Measurements from ENCODE around the gene FAM171A1.
"Not testable (repeated sequence)": the region's sequence is repeated elsewhere in the genome, so short reads cannot be mapped to it uniquely, and the experiment has no call there.

Gene FAM171A1

DNA sequence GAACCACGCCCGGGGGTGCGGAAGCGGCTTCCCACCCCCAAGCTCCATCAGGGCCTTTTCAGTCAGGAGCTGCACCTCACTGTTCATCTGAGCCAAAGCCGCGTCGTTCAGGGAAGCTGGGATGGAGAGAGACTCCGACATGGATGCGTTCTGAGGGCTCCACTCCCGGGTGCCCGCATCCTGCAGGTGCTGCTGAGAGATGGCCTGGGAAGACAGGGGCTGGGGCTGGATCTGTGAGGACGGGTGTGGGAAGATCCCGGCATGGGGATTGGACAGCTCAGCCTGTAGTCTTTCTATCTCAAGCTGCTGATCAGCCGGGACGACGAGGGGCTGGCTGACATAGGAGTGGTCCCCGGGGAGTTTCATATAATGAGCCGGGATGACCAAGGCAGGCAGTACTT is 157.6 kb downstream of the FAM171A1 start:
- no peak for DNase-seq (ENCODE audit: low read depth)
- TF ChIP-seq, protein P1, sequence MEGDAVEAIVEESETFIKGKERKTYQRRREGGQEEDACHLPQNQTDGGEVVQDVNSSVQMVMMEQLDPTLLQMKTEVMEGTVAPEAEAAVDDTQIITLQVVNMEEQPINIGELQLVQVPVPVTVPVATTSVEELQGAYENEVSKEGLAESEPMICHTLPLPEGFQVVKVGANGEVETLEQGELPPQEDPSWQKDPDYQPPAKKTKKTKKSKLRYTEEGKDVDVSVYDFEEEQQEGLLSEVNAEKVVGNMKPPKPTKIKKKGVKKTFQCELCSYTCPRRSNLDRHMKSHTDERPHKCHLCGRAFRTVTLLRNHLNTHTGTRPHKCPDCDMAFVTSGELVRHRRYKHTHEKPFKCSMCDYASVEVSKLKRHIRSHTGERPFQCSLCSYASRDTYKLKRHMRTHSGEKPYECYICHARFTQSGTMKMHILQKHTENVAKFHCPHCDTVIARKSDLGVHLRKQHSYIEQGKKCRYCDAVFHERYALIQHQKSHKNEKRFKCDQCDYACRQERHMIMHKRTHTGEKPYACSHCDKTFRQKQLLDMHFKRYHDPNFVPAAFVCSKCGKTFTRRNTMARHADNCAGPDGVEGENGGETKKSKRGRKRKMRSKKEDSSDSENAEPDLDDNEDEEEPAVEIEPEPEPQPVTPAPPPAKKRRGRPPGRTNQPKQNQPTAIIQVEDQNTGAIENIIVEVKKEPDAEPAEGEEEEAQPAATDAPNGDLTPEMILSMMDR (IDR thresholded peaks at IDR 0.05; ENCODE audit: control insufficient read depth, extremely low read depth, insufficient read depth) = no peak
- H3K4me3 ChIP-seq (ENCODE audit: low read depth, low read length) = no peak overlapping the region

DNA sequence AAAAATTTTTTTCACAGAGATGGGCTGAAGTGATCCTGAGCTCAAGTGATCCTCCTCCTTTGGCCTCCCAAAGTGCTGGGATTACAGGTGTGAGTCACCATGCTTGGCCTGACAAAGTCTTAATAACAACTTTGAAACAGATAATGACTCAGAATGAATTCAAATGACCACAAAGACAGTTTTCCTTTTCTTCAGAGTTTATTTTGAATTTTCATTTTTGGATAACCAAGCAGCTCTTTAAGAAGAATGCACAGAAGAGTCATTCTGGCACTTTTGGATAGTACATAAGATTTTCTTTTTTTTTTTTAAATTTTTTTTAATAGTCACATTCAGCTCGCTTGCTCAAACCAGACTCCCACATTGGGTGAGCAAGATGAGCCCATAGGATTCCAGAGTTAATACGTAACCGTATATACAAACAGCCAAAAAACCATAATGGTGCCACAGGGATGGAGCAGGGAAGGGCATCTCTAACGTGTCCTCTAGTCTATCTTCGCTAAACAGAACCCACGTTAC is 159.6 kb downstream of the FAM171A1 start:
- TF ChIP-seq, protein P1 (IDR thresholded peaks at IDR 0.05; ENCODE audit: control insufficient read depth, extremely low read depth, insufficient read depth) = no peak
- no peak overlapping the region for H3K4me3 ChIP-seq (ENCODE audit: low read depth, low read length)
- DNase-seq (ENCODE audit: low read depth) = no peak

DNA sequence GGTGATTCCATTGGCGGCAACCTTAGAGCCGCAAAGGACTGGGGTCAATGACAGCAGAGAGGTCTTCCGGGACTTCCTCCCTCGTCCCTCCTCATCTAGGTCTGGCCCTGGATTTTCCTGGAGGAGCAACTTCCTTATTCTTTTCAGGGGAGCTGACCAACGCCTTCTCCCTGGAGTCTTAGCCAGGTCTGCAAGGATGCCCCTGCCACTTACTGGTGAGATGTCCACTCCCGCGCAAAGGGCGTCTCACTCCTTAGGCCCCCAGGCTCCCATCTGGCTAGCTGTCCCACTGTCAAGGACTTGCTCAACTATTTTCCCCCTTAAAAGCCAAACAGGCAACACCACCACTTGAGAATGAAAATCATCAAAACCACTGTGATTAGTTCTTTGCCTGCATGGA is 160.6 kb downstream of the FAM171A1 start:
- no peak overlapping the region for H3K4me3 ChIP-seq (ENCODE audit: low read depth, low read length)
- DNase-seq (ENCODE audit: low read depth) = no peak
- TF ChIP-seq, protein P1 (IDR thresholded peaks at IDR 0.05; ENCODE audit: control insufficient read depth, extremely low read depth, insufficient read depth) = no peak

DNA sequence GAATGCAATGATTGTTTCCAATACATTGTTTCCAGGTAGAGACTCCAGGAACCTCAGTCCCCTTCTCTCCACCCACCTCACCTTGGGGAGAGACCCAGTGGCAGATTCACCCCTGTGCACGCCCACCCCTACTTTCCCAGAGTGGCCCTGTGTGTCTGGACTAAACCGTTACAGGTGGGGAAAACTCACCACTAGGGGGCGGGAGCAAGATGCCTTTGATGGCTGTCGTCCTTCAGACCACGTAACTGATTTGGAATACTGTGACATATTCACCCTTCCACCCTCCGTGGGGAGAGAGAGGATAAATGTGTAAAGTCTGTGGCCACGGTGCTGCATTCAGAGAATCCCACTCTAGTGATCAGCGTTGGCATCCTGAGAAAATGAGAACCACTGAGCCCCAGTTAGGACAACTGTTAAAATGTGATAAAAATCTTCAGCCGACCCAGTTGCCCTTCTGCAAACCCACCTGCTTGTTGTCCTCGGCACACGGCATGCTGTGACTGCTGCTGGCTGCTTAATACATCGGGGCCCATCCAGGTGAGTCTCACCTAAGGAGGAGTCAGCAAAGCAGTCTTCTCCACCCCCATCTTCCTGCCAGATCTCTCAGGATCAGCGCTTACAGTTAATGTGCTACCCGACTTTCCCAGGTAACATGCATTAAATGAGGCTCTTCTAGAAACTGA is 161.1 kb downstream of the FAM171A1 start:
- peak; percentile 17 for DNase-seq (ENCODE audit: low read depth)
- no peak overlapping the region for H3K4me3 ChIP-seq (ENCODE audit: low read depth, low read length)

DNA sequence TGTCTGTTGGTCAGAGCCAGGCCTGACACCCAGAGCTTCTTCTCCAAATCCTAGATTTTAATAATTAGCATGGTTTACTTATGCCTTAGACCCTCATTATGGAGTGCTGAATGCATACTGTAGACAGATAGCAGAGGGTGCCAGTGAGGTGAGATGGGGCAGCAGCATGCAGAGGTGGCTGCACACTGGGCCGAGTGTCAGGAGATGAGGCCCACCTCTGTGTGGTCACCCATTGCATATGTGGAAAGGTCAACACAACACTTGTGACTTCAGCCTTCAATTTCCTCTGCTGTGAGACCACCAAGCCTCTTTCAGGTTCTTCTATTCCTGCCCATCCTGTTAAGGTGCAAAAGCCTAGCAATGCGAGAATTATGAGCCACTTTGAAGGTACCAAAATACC is 162.9 kb downstream of the FAM171A1 start:
- no peak for DNase-seq (ENCODE audit: low read depth)
- TF ChIP-seq, protein P1 (IDR thresholded peaks at IDR 0.05; ENCODE audit: control insufficient read depth, extremely low read depth, insufficient read depth) = no peak

More for the DNA sequence above, 161.1 kb downstream of the FAM171A1 start:
- TF ChIP-seq, protein P1 (IDR thresholded peaks at IDR 0.05; ENCODE audit: control insufficient read depth, extremely low read depth, insufficient read depth) = peak; percentile 87

DNA sequence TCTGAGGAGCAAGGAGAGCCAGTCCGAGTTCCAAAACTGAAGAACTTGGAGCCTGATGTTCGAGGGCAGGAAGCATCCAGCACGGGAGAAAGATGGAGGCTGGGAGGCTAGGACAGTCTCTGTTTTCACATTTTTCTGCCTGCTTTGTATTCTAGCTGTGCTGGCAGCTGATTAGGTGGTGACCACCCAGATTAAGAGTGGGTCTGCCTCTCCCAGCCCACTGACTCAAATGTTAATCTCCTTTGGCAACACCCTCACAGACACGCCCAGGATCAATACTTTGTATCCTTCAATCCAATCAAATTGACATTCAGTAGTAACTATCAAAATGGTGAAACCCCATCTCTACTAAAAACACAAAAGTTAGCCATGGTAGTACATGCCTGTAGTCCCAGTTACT is 163.7 kb downstream of the FAM171A1 start:
- not testable (repeated sequence) for DNase-seq (ENCODE audit: low read depth); H3K4me3 ChIP-seq (ENCODE audit: low read depth, low read length)

More for the DNA sequence above, 162.9 kb downstream of the FAM171A1 start:
- no peak overlapping the region for H3K4me3 ChIP-seq (ENCODE audit: low read depth, low read length)

DNA sequence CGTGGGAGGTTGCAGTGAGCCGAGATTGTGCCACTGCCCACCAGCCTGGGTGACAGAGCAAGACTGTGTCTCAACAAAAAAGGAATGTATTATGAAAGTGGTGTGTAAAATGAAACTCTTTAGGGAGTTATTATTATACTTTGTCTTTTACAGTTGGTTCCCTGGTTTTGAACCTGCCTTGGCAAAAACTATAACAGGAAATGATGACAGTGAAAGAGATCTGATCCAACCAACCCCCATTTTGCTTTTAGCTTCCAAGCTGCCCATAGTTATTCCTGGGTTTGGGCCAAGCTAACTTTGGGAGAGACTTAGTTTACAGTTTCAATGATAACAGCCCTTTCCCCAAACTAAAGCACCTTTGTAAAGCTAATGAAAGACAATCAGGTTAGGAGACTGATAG is 168.4 kb downstream of the FAM171A1 start:
- no peak for DNase-seq (ENCODE audit: low read depth)
- TF ChIP-seq, protein P1 (IDR thresholded peaks at IDR 0.05; ENCODE audit: control insufficient read depth, extremely low read depth, insufficient read depth) = no peak
- H3K4me3 ChIP-seq (ENCODE audit: low read depth, low read length) = no peak overlapping the region

DNA sequence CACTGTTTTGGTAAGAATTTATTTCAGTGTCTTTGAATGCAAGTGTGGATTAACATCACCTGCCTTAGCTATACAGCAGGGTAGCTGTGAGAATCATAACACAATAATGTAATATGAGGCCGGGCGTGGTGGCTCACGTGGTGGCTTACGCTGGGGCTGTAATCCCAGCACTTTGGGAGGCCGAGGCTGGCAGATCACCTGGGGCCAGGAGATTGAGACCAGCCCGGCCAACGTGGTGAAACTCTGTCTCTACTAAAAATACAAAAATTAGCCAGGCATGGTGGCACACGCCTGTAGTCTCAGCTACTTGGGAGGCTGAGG is 168.8 kb downstream of the FAM171A1 start:
- H3K4me3 ChIP-seq (ENCODE audit: low read depth, low read length); DNase-seq (ENCODE audit: low read depth): not testable (repeated sequence)
